NK-92 treated with Interleukin-12 subunit alpha and Interleukin-12 subunit beta, amount 100 ng/mL, for 24 hours (cell line): ENCODE results near the gene TIAM1.
A peak's percentile ranks its signal among the peaks of the same experiment; 100 is the strongest.
"Not testable (repeated sequence)": the region's sequence is repeated elsewhere in the genome, so short reads cannot be mapped to it uniquely, and the experiment has no call there.

Experiments used
- DNase-seq: peaks from one replicate; lab custom pipeline; 2025; lab: John Stamatoyannopoulos, UW

The TIAM1 gene

GRCh38 chr21:31252091-31252490 is 92.0 kb downstream of the TIAM1 start:
- DNase-seq: no peak

GRCh38 chr21:31251686-31252085 is 92.4 kb downstream of the TIAM1 start:
- DNase-seq: no peak

GRCh38 chr21:31248598-31248997 is 95.5 kb downstream of the TIAM1 start:
- no peak for DNase-seq

- no peak for DNase-seq
These were observed 100.5 kb downstream of the TIAM1 start for GRCh38 chr21:31243611-31244010.

- DNase-seq: no peak
These were observed 107.5 kb downstream of the TIAM1 start for GRCh38 chr21:31236528-31236927.

- peak; percentile 12 for DNase-seq
These were observed 108.2 kb downstream of the TIAM1 start for GRCh38 chr21:31235671-31236450.

GRCh38 chr21:31234936-31235335 is 109.1 kb downstream of the TIAM1 start:
- no peak for DNase-seq

GRCh38 chr21:31233711-31234110 is 110.3 kb downstream of the TIAM1 start:
- DNase-seq: no peak

- no peak for DNase-seq
These were observed 111.7 kb downstream of the TIAM1 start for GRCh38 chr21:31232344-31232743.

- DNase-seq: no peak
These were observed 113.1 kb downstream of the TIAM1 start for GRCh38 chr21:31230937-31231336.

GRCh38 chr21:31228723-31229122 is 115.3 kb downstream of the TIAM1 start:
- DNase-seq: not testable (repeated sequence)

GRCh38 chr21:31225713-31226112 is 118.3 kb downstream of the TIAM1 start:
- DNase-seq: no peak

- DNase-seq: no peak
These were observed 121.9 kb downstream of the TIAM1 start for GRCh38 chr21:31222142-31222541.

GRCh38 chr21:31221043-31221442 is 123.0 kb downstream of the TIAM1 start:
- no peak for DNase-seq

GRCh38 chr21:31220575-31220974 is 123.5 kb downstream of the TIAM1 start:
- no peak for DNase-seq

- no peak for DNase-seq
These were observed 125.0 kb downstream of the TIAM1 start for GRCh38 chr21:31218830-31219608.

- no peak for DNase-seq
These were observed 127.9 kb downstream of the TIAM1 start for GRCh38 chr21:31216206-31216605.

GRCh38 chr21:31213787-31214186 is 130.3 kb downstream of the TIAM1 start:
- DNase-seq: no peak

GRCh38 chr21:31211836-31212235 is 132.2 kb downstream of the TIAM1 start:
- DNase-seq: no peak

- DNase-seq: no peak
These were observed 138.6 kb downstream of the TIAM1 start for GRCh38 chr21:31205412-31205811.

- DNase-seq: no peak
These were observed 139.3 kb downstream of the TIAM1 start for GRCh38 chr21:31204801-31205200.

- no peak for DNase-seq
These were observed 140.5 kb downstream of the TIAM1 start for GRCh38 chr21:31203431-31204054.

- no peak for DNase-seq
These were observed 142.5 kb downstream of the TIAM1 start for GRCh38 chr21:31201548-31201947.
